SK-N-SH (cell line): ENCODE results near the gene WWP2. TPM values are rescaled to one million over a fixed set of nuclear protein-coding genes. Genes with fewer than 3 reads are reported as not detected.

Source experiments
- CTCF ChIA-PET: fragments of 300-600, 350-600 bp; formaldehyde crosslinking; extraction: SDS; loops from one replicate; lab custom pipeline; 2021; lab: Yijun Ruan, JAX
- POLR2A ChIA-PET: fragments of 350-600 bp; sonication (Branson Sonifier 250); formaldehyde crosslinking; extraction: SDS; loops from one replicate; lab custom pipeline; 2020; ENCODE audit warnings: antibody characterized with exemption, inconsistent platforms; lab: Yijun Ruan, JAX
- DNase-seq: peaks from one replicate; pipeline ENCODE4 v3.0.0; 2012
- H2AFZ ChIP-seq: fragments of 200-600 bp; sonication (generic); 2 replicates; pipeline ENCODE4 v1.8.1; 2016; ENCODE audit warnings: antibody characterized with exemption, mild to moderate bottlenecking, low read depth
- H3F3A ChIP-seq: fragments of 200-600 bp; sonication (generic); replicated peaks from 2 replicates; pipeline ENCODE3; 2016; ENCODE audit warnings: antibody characterized with exemption, mild to moderate bottlenecking; ENCODE audit not compliant: insufficient read depth
- H3K27ac ChIP-seq, 2 experiments: fragments of 200-500 bp in 1 of 2; fragments of 200-600 bp in 1 of 2; sonication (Bioruptor generic) in 1 of 2; sonication (generic), shearing (Covaris generic) in 1 of 2; 2 replicates each; pipeline versions ENCODE4 v1.5.1 to v1.6.1; 2014 to 2016; ENCODE audit warnings: low read depth in 2 of 2, inconsistent platforms in 1 of 2, low read length in 1 of 2, mild to moderate bottlenecking in 1 of 2, mixed read lengths in 1 of 2
- H3K27me3 ChIP-seq: fragments of 200-600 bp; sonication (generic), shearing (Covaris generic); 2 replicates; pipeline ENCODE4 v1.6.1; 2016; ENCODE audit warnings: mixed run types; ENCODE audit not compliant: insufficient read depth
- H3K36me3 ChIP-seq, 2 experiments: fragments of 200-500 bp in 1 of 2; fragments of 200-600 bp in 1 of 2; sonication (Bioruptor generic) in 1 of 2; sonication (generic) in 1 of 2; replicated peaks in 1 of 2; 2 replicates each; pipeline versions ENCODE3 to v1.5.1; 2014 to 2016; ENCODE audit warnings: low read length in 1 of 2, mild to moderate bottlenecking in 1 of 2; ENCODE audit not compliant: insufficient read depth in 2 of 2, control insufficient read depth in 1 of 2
- H3K4me1 ChIP-seq, 2 experiments: fragments of 200-500 bp in 1 of 2; fragments of 200-600 bp in 1 of 2; sonication (Bioruptor generic) in 1 of 2; sonication (generic), shearing (Covaris generic) in 1 of 2; 2 replicates each; pipeline versions ENCODE4 v1.5.1 to v1.6.1; 2014 to 2016; ENCODE audit warnings: low read depth in 1 of 2, low read length in 1 of 2, mixed run types in 1 of 2; ENCODE audit not compliant: insufficient read depth in 2 of 2, control insufficient read depth in 1 of 2
- H3K4me2 ChIP-seq: fragments of 200-600 bp; sonication (generic), shearing (Covaris generic); 2 replicates; pipeline ENCODE4 v1.6.1; 2017; ENCODE audit warnings: mixed run types
- H3K4me3 ChIP-seq, 2 experiments: fragments of 200-500 bp in 1 of 2; fragments of 200-600 bp in 1 of 2; sonication (Bioruptor generic) in 1 of 2; sonication (generic), shearing (Covaris generic) in 1 of 2; 2 replicates each; pipeline versions ENCODE4 v1.5.1 to v1.8.1; 2014 to 2016; ENCODE audit warnings: low read depth in 2 of 2, inconsistent platforms in 1 of 2, low read length in 1 of 2, mild to moderate bottlenecking in 1 of 2, mixed read lengths in 1 of 2, moderate library complexity in 1 of 2
- H3K79me2 ChIP-seq: fragments of 200-600 bp; sonication (generic); 2 replicates; pipeline ENCODE4 v1.8.1; 2017; ENCODE audit warnings: mild to moderate bottlenecking; ENCODE audit not compliant: insufficient read depth
- H3K9ac ChIP-seq: fragments of 200-600 bp; sonication (generic); 2 replicates; pipeline ENCODE4 v1.6.1; 2017; ENCODE audit warnings: mixed run types
- H3K9me2 ChIP-seq: fragments of 200-600 bp; sonication (generic); 2 replicates; pipeline ENCODE4 v1.6.1; 2017; ENCODE audit warnings: mixed run types
- H3K9me3 ChIP-seq: fragments of 200-600 bp; sonication (generic); 2 replicates; pipeline ENCODE4 v1.6.1; 2017; ENCODE audit warnings: mixed run types, mild to moderate bottlenecking, moderate library complexity
- H4K20me1 ChIP-seq: fragments of 200-600 bp; sonication (generic); 2 replicates; pipeline ENCODE4 v1.6.1; 2017; ENCODE audit warnings: mild to moderate bottlenecking, mixed run types; ENCODE audit not compliant: insufficient read depth
- CHD2 ChIP-seq: fragments of 150-350 bp; IDR thresholded peaks from 2 replicates; pipeline ENCODE4 v1.6.1; 2018; ENCODE audit warnings: low read length; ENCODE audit not compliant: partially characterized antibody
- CTCF ChIP-seq: fragments of 200-600 bp; sonication (generic); IDR thresholded peaks from 2 replicates; pipeline ENCODE4 v1.6.1; 2017; ENCODE audit warnings: antibody characterized with exemption, mild to moderate bottlenecking, moderate library complexity
- EZH2phosphoT487 ChIP-seq: fragments of 200-600 bp; sonication (generic); IDR thresholded peaks from 2 replicates; pipeline ENCODE4 v1.6.1; 2017; ENCODE audit warnings: low read depth, mixed run types, mild to moderate bottlenecking, antibody characterized with exemption, moderate library complexity, borderline replicate concordance
- FOSL2 ChIP-seq: IDR thresholded peaks from 2 replicates; pipeline ENCODE4 v1.4.0; 2012; ENCODE audit warnings: low read depth, mild to moderate bottlenecking, moderate library complexity, borderline replicate concordance
- FOXJ3 ChIP-seq: sonication (generic); formaldehyde crosslinking; IDR thresholded peaks from 2 replicates; pipeline ENCODE4 v1.5.1; 2020; ENCODE audit warnings: mild to moderate bottlenecking, missing genetic modification reagents
- GABPA ChIP-seq: IDR thresholded peaks from 2 replicates; pipeline ENCODE4 v1.4.0; 2012; ENCODE audit warnings: low read depth, mild to moderate bottlenecking
- GATA2 ChIP-seq: sonication (generic); formaldehyde crosslinking; IDR thresholded peaks from 2 replicates; pipeline ENCODE4 v1.5.0; 2020; ENCODE audit warnings: mild to moderate bottlenecking, missing genetic modification reagents
- MAX ChIP-seq: IDR thresholded peaks from 2 replicates; pipeline ENCODE4 v1.4.0; 2012; ENCODE audit warnings: low read depth
- MEF2A ChIP-seq: IDR thresholded peaks from 2 replicates; pipeline ENCODE4 v1.4.0; 2012; ENCODE audit warnings: low read depth, borderline replicate concordance
- PBX3 ChIP-seq: IDR thresholded peaks from 2 replicates; pipeline ENCODE4; 2012
- POLR2AphosphoS5 ChIP-seq: IDR thresholded peaks from 2 replicates; pipeline ENCODE4 v1.6.1; 2012; ENCODE audit warnings: low read depth, low read length
- REST ChIP-seq: IDR thresholded peaks from 2 replicates; pipeline ENCODE4 v1.6.1; 2012; ENCODE audit warnings: mild to moderate bottlenecking, low read depth, low read length, moderate library complexity
- RFX5 ChIP-seq: IDR thresholded peaks from 2 replicates; pipeline ENCODE4 v1.6.1; 2012; ENCODE audit warnings: mild to moderate bottlenecking, improper control_type of control experiment, low read length
- SIN3A ChIP-seq: IDR thresholded peaks from 2 replicates; pipeline ENCODE4 v1.6.1; 2012; ENCODE audit warnings: low read depth, mild to moderate bottlenecking, low read length, moderate library complexity, borderline replicate concordance
- SMC3 ChIP-seq: IDR thresholded peaks from 2 replicates; pipeline ENCODE4 v1.6.1; 2012; ENCODE audit warnings: low read depth, low read length, improper control_type of control experiment
- TAF1 ChIP-seq: IDR thresholded peaks from 2 replicates; pipeline ENCODE4 v1.6.1; 2012; ENCODE audit warnings: low read depth, mild to moderate bottlenecking, low read length, moderate library complexity, borderline replicate concordance
- TCF12 ChIP-seq: IDR thresholded peaks from 2 replicates; pipeline ENCODE4 v1.4.0; 2012
- USF1 ChIP-seq: IDR thresholded peaks from 2 replicates; pipeline ENCODE4 v1.4.0; 2012; ENCODE audit warnings: low read depth, borderline replicate concordance
- YY1 ChIP-seq: IDR thresholded peaks from 2 replicates; pipeline ENCODE4 v1.4.0; 2012; ENCODE audit warnings: low read depth, mild to moderate bottlenecking
- ZBTB33 ChIP-seq: IDR thresholded peaks from 2 replicates; pipeline ENCODE4 v1.4.0; 2012; ENCODE audit warnings: low read depth, borderline replicate concordance
- WGBS: methylation state at CpG from one replicate; pipeline ENCODE4 v1.1.6; 2017; ENCODE audit warnings: low lambda C conversion rate; 5-methylcytosine and 5-hydroxymethylcytosine counted together
- polyA plus RNA-seq, 3 experiments: library from polyadenylated mRNA; depleted of rRNA; stranded (reverse); fragments of >200 nt; gene quantifications; 2 replicates each; pipeline ENCODE4 v1.2.3, GENCODE V29; 2012

The WWP2 gene
- polyA plus RNA-seq, 1 of the 3 experiments (the other 2 are of a cell fraction): 13.3 TPM

GRCh38 chr16:69924041-69924775 lies 162.1 kb downstream of the WWP2 start:
- ChIA-PET CTCF (interaction anchor here (0.6 kb wide), 1 partner anchor 535 kb away, joined by 3 read pairs; no protein-coding TSS in a partner anchor), POLR2A (no interaction called here)
- no peaks in the 10 kb centered on the region for H3F3A ChIP-seq
- no peaks in the 10 kb centered on the region for H3K9me2 ChIP-seq
- H3K4me3 ChIP-seq: no peak overlapping the region
- H3K4me2 ChIP-seq: no peak overlapping the region
- H4K20me1 ChIP-seq: no peaks in the 10 kb centered on the region
- no peaks in the 10 kb centered on the region for H3K27me3 ChIP-seq
- DNase-seq: no peak
- H3K4me1 ChIP-seq: no peaks in the 10 kb centered on the region; a peak in 1 of 4 replicates
- no peak for TF ChIP-seq EZH2phosphoT487
- no peak for TF ChIP-seq CTCF
- no peak for TF ChIP-seq MEF2A
- TF ChIP-seq REST: no peak
- TF ChIP-seq PBX3: no peak
- TF ChIP-seq YY1: no peak
- TF ChIP-seq TCF12: no peak
- TF ChIP-seq GABPA: no peak
- no peak for TF ChIP-seq RFX5
- no peak for TF ChIP-seq TAF1
- no peak for TF ChIP-seq CHD2
- TF ChIP-seq SIN3A: no peak
- no peak for TF ChIP-seq GATA2
- no peak for TF ChIP-seq FOXJ3 (CRISPR knock-in tag)
- TF ChIP-seq POLR2AphosphoS5: no peak
- no peak for TF ChIP-seq SMC3
- TF ChIP-seq FOSL2: no peak
- TF ChIP-seq MAX: no peak
- no peak for TF ChIP-seq ZBTB33
- no peak for TF ChIP-seq USF1
- H2AFZ ChIP-seq: no peak overlapping the region
- no peaks in the 10 kb centered on the region for H3K79me2 ChIP-seq
- no peak overlapping the region for H3K9ac ChIP-seq
- H3K36me3 ChIP-seq: no peaks in the 10 kb centered on the region
- no peak overlapping the region for H3K27ac ChIP-seq
- 90% methylated on average over 11 of the region's 11 CpGs for WGBS
- H3K9me3 ChIP-seq: no peaks in the 10 kb centered on the region
